ENCODE data around the gene SLC2A13.

The SLC2A13 gene

DNA sequence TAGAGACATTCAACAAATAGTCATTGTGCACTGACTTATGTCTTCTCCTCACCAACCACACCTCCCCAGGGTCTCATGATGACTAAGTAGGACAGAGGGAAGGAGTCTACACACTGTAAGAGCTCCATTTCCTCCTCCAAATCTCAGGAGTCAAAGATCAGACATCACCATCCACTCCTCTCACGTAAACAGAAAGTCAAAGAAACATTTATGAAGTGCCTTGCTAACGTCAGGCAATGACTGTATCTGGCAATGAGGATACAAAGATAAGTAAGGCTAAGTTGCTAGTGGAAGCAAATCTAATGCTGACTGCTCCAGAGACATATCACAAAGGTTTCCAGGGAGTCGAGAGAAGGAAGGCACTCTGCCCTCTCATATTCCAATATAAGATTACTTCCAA lies 88.9 kb downstream of the SLC2A13 start:
- Histone ChIP-seq H3K27ac (ENCODE audit: low read depth, low read length) (no peak overlapping the region), H3K4me3 (ENCODE audit: low read depth, low read length) (no peak overlapping the region), H3K9ac (ENCODE audit: low read depth, low read length) (no peak overlapping the region), H3K4me1 (ENCODE audit: control insufficient read depth, insufficient read depth, low read length) (peaks cover 45% of the 10 kb centered on the region), H3K36me3 (ENCODE audit: control insufficient read depth, insufficient read depth, low read length) (no peaks in the 10 kb centered on the region), H3K9me3 (ENCODE audit: control insufficient read depth, insufficient read depth, low read length) (no peaks in the 10 kb centered on the region), H3K27me3 (ENCODE audit: control insufficient read depth, insufficient read depth, low read length) (no peaks in the 10 kb centered on the region)

DNA sequence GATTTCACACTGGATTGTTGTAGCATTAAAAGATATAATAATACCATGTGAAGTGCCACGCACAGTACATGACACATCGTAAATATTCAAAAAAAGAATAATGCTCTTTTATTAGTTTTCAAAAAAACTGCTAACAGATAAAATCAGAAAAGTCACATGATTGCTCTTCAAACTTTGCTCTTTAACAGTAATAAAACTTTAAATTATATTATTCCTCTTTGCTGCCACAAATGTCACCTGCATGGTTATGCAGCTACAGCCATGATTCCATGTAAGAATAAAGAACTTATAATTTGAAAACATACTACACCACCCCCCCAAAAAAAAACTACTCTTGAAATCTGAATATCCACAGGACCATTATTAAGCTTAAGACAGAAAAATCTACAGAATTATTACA lies 90.0 kb downstream of the SLC2A13 start:
- Histone ChIP-seq H3K27ac (ENCODE audit: low read depth, low read length) (no peak overlapping the region), H3K4me3 (ENCODE audit: low read depth, low read length) (no peak overlapping the region), H3K9ac (ENCODE audit: low read depth, low read length) (no peak overlapping the region), H3K36me3 (ENCODE audit: control insufficient read depth, insufficient read depth, low read length) (no peaks in the 10 kb centered on the region), H3K9me3 (ENCODE audit: control insufficient read depth, insufficient read depth, low read length) (no peaks in the 10 kb centered on the region), H3K27me3 (ENCODE audit: control insufficient read depth, insufficient read depth, low read length) (no peaks in the 10 kb centered on the region), H3K4me1 (ENCODE audit: control insufficient read depth, insufficient read depth, low read length) (peaks cover 41% of the 10 kb centered on the region)

- H3K36me3 ChIP-seq (ENCODE audit: control insufficient read depth, insufficient read depth, low read length): no peaks in the 10 kb centered on the region
- H3K9me3 ChIP-seq (ENCODE audit: control insufficient read depth, insufficient read depth, low read length): no peaks in the 10 kb centered on the region
- H3K4me3 ChIP-seq (ENCODE audit: low read depth, low read length): no peak overlapping the region
- H3K9ac ChIP-seq (ENCODE audit: low read depth, low read length): no peak overlapping the region
- peaks cover 36% of the 10 kb centered on the region for H3K4me1 ChIP-seq (ENCODE audit: control insufficient read depth, insufficient read depth, low read length)
- no peak overlapping the region for H3K27ac ChIP-seq (ENCODE audit: low read depth, low read length)
- no peaks in the 10 kb centered on the region for H3K27me3 ChIP-seq (ENCODE audit: control insufficient read depth, insufficient read depth, low read length)
Measured at GRCh38 chr12:40015345-40015744, 90.5 kb downstream of the SLC2A13 start.

DNA sequence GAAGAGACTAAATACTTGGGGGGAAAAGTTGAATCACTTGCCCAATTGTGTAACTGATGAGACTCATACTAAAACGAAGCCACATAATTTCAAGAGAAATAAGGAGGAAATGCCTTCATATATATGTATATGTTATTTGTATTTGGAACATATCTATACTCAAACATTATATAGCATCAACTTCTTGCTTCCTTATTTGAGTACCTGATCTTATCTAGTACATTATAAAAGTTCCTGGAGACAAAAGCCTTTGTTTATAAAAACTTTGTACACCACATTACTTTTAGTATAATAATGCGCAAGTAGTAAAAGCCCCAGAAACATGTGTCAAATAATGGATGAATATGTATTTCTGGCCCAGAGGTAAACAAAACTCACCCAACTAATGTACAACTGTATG lies 92.0 kb downstream of the SLC2A13 start:
- no peak overlapping the region for H3K4me3 ChIP-seq (ENCODE audit: low read depth, low read length)
- H3K9ac ChIP-seq (ENCODE audit: low read depth, low read length): no peak overlapping the region
- no peaks in the 10 kb centered on the region for H3K27me3 ChIP-seq (ENCODE audit: control insufficient read depth, insufficient read depth, low read length)
- peaks cover 22% of the 10 kb centered on the region for H3K4me1 ChIP-seq (ENCODE audit: control insufficient read depth, insufficient read depth, low read length)
- no peaks in the 10 kb centered on the region for H3K36me3 ChIP-seq (ENCODE audit: control insufficient read depth, insufficient read depth, low read length)
- H3K9me3 ChIP-seq (ENCODE audit: control insufficient read depth, insufficient read depth, low read length): no peaks in the 10 kb centered on the region
- H3K27ac ChIP-seq (ENCODE audit: low read depth, low read length): no peak overlapping the region

DNA sequence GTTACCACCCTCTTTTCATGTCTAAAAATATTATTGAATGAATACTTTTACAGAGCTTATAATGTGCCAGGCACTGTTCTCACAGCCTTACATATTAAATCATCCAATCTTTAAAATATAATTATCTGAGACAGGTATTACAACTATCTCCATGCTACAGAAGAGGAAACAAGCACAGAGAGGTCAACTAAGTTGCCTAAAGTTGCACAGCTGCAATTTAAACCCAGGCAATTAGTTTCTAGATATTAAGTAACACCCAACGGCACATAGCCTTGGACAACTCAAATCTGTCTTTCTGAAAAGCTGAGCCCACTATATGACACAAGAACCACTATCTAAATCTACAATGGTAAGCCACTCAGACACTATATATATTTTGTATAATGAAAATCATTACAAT lies 92.6 kb downstream of the SLC2A13 start:
- Histone ChIP-seq H3K9ac (ENCODE audit: low read depth, low read length) (no peak overlapping the region), H3K4me1 (ENCODE audit: control insufficient read depth, insufficient read depth, low read length) (peaks cover 17% of the 10 kb centered on the region), H3K9me3 (ENCODE audit: control insufficient read depth, insufficient read depth, low read length) (no peaks in the 10 kb centered on the region), H3K27ac (ENCODE audit: low read depth, low read length) (no peak overlapping the region), H3K4me3 (ENCODE audit: low read depth, low read length) (no peak overlapping the region), H3K27me3 (ENCODE audit: control insufficient read depth, insufficient read depth, low read length) (no peaks in the 10 kb centered on the region), H3K36me3 (ENCODE audit: control insufficient read depth, insufficient read depth, low read length) (no peaks in the 10 kb centered on the region)

DNA sequence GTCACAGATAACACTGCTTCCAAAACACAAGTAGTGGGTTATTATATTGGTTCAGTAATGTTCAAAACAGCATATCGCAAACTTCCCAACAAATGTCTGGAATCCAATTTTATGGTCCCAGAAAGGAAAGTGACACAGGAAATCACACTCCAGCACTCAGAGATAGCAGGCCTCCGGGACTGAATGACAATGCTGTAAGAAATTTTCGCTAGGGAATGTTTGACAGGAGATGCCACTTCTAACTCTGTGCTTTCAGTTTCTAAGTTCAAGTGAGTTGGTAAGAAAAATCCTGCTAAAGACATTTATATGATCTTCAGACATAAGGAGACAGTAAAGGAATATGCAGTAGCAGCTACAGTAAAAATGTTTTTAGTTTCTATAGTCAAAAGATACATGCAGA lies 93.2 kb downstream of the SLC2A13 start:
- H3K4me3 ChIP-seq (ENCODE audit: low read depth, low read length): no peak overlapping the region
- H3K9me3 ChIP-seq (ENCODE audit: control insufficient read depth, insufficient read depth, low read length): no peaks in the 10 kb centered on the region
- no peaks in the 10 kb centered on the region for H3K36me3 ChIP-seq (ENCODE audit: control insufficient read depth, insufficient read depth, low read length)
- H3K9ac ChIP-seq (ENCODE audit: low read depth, low read length): no peak overlapping the region
- no peak overlapping the region for H3K27ac ChIP-seq (ENCODE audit: low read depth, low read length)
- peaks cover 17% of the 10 kb centered on the region for H3K4me1 ChIP-seq (ENCODE audit: control insufficient read depth, insufficient read depth, low read length)
- H3K27me3 ChIP-seq (ENCODE audit: control insufficient read depth, insufficient read depth, low read length): no peaks in the 10 kb centered on the region

- no peaks in the 10 kb centered on the region for H3K36me3 ChIP-seq (ENCODE audit: control insufficient read depth, insufficient read depth, low read length)
- H3K4me3 ChIP-seq (ENCODE audit: low read depth, low read length): no peak overlapping the region
- H3K9ac ChIP-seq (ENCODE audit: low read depth, low read length): no peak overlapping the region
- no peak overlapping the region for H3K27ac ChIP-seq (ENCODE audit: low read depth, low read length)
- H3K27me3 ChIP-seq (ENCODE audit: control insufficient read depth, insufficient read depth, low read length): no peaks in the 10 kb centered on the region
- H3K4me1 ChIP-seq (ENCODE audit: control insufficient read depth, insufficient read depth, low read length): peaks cover 14% of the 10 kb centered on the region
- H3K9me3 ChIP-seq (ENCODE audit: control insufficient read depth, insufficient read depth, low read length): no peaks in the 10 kb centered on the region
Measured at GRCh38 chr12:40011775-40012129, 94.1 kb downstream of the SLC2A13 start.

- Histone ChIP-seq H3K4me1 (ENCODE audit: control insufficient read depth, insufficient read depth, low read length) (peaks cover 14% of the 10 kb centered on the region), H3K9me3 (ENCODE audit: control insufficient read depth, insufficient read depth, low read length) (no peaks in the 10 kb centered on the region), H3K9ac (ENCODE audit: low read depth, low read length) (no peak overlapping the region), H3K27ac (ENCODE audit: low read depth, low read length) (no peak overlapping the region), H3K27me3 (ENCODE audit: control insufficient read depth, insufficient read depth, low read length) (no peaks in the 10 kb centered on the region), H3K36me3 (ENCODE audit: control insufficient read depth, insufficient read depth, low read length) (no peaks in the 10 kb centered on the region), H3K4me3 (ENCODE audit: low read depth, low read length) (no peak overlapping the region)
Measured at GRCh38 chr12:40010899-40011774, 94.7 kb downstream of the SLC2A13 start.

DNA sequence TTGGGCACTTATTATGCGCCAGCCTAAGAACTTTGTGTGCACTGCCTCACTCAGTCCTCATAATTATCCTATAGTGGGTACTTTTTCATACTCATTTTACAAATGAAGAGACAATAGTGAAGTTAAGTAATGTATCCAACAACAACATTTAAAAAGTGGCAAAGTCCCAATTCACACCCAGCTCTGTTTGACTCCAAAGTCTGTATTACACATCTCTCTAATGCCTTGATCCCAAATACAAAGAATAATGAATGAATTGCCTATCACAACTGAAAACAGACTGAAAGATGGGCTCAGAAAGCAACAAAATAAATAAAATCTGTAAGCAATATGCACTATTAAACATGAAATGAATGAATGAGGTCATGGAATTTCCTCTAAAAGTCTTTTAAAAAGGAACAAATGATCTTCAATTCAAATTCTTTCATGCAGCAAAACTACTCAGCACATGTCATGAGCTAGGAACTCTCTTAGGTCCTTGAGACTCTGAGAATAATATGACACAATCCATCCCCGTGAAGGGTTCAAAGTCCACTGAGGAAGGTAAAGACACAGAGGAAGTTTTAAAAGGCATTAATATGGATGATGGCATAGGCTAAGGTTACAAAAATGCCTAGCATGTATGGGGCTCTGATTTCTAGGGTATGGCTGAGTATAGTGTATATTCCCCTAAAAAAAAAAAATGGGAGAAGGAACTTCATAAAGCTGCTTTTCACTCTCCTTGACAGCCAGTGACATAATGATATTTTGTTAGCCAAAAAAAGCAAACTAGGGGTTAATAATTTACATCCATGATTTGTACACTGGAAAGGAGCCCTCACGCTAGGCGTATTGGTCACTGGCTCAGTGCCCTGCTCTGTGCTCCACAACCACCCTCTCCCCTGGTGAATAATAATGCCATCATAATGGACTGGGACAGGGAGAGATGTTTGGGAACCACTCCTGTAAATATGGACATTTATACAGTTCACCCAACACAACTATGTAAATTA lies 103.4 kb downstream of the SLC2A13 start:
- no peak overlapping the region for H3K9ac ChIP-seq (ENCODE audit: low read depth, low read length)
- H3K27me3 ChIP-seq (ENCODE audit: control insufficient read depth, insufficient read depth, low read length): no peaks in the 10 kb centered on the region
- H3K27ac ChIP-seq (ENCODE audit: low read depth, low read length): no peak overlapping the region
- H3K4me3 ChIP-seq (ENCODE audit: low read depth, low read length): no peak overlapping the region
- no peaks in the 10 kb centered on the region for H3K36me3 ChIP-seq (ENCODE audit: control insufficient read depth, insufficient read depth, low read length)
- H3K9me3 ChIP-seq (ENCODE audit: control insufficient read depth, insufficient read depth, low read length): peaks cover 19% of the 10 kb centered on the region
- no peaks in the 10 kb centered on the region for H3K4me1 ChIP-seq (ENCODE audit: control insufficient read depth, insufficient read depth, low read length)

DNA sequence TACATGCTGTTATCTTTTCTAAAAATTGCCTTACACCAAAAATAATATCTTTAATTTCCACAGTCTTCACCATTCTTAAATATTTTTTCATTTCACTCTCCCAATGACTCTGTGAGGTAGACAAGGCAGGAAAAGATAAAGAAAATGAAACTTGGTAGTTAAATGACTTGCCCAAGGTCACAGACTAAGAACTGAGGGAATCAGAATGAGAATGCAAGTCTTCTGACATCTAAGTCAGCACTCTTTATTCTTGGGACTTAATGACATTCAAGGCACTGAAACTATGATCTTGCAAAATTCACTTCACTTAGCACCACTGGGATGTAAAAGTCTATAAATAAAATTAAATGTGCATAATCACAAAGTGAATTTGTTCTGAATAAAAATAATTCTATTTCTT lies 104.5 kb downstream of the SLC2A13 start:
- Histone ChIP-seq H3K27ac (ENCODE audit: low read depth, low read length) (no peak overlapping the region), H3K4me3 (ENCODE audit: low read depth, low read length) (no peak overlapping the region), H3K9ac (ENCODE audit: low read depth, low read length) (no peak overlapping the region), H3K27me3 (ENCODE audit: control insufficient read depth, insufficient read depth, low read length) (no peaks in the 10 kb centered on the region), H3K36me3 (ENCODE audit: control insufficient read depth, insufficient read depth, low read length) (no peaks in the 10 kb centered on the region), H3K4me1 (ENCODE audit: control insufficient read depth, insufficient read depth, low read length) (no peaks in the 10 kb centered on the region), H3K9me3 (ENCODE audit: control insufficient read depth, insufficient read depth, low read length) (peaks cover 19% of the 10 kb centered on the region)

DNA sequence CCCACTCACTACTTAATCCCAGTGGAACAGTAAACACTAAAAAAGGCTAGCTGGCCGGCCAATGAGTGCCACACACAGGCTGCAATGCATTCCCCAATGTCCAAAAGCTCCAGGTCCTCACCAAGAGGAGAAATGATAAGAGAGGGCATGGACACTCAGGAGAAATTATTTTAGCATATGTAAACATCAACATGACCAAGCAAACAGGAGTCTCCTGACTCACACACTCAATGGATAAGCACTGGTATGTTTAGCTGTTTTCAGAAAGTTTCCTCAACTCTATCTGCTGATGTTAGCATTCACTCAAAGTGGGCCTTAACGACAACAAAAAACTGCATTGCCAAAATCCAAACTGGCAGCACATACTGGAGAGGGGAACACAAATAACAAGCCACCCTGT lies 105.0 kb downstream of the SLC2A13 start:
- no peak overlapping the region for H3K27ac ChIP-seq (ENCODE audit: low read depth, low read length)
- no peaks in the 10 kb centered on the region for H3K27me3 ChIP-seq (ENCODE audit: control insufficient read depth, insufficient read depth, low read length)
- no peaks in the 10 kb centered on the region for H3K36me3 ChIP-seq (ENCODE audit: control insufficient read depth, insufficient read depth, low read length)
- H3K9me3 ChIP-seq (ENCODE audit: control insufficient read depth, insufficient read depth, low read length): peaks cover 19% of the 10 kb centered on the region
- H3K4me3 ChIP-seq (ENCODE audit: low read depth, low read length): no peak overlapping the region
- no peaks in the 10 kb centered on the region for H3K4me1 ChIP-seq (ENCODE audit: control insufficient read depth, insufficient read depth, low read length)
- no peak overlapping the region for H3K9ac ChIP-seq (ENCODE audit: low read depth, low read length)
